B cell (primary cell): ENCODE results near the gene TMF1. TPM values are rescaled to one million over a fixed set of nuclear protein-coding genes. Genes with fewer than 3 reads are reported as not detected.

Source experiments
- ATAC-seq: fragments of 200-7000 bp; cut with Tn5 transposase; one replicate; pipeline ENCODE4 v1.10.0; 2021; ENCODE audit warnings: low read depth, mild to moderate bottlenecking, moderate number of reproducible peaks, moderate library complexity
- CTCF ChIA-PET: fragments of 350-600 bp; sonication (Branson Sonifier 250); formaldehyde crosslinking; loops from one replicate; lab custom pipeline; 2021; ENCODE audit warnings: antibody characterized with exemption, inconsistent platforms; lab: Charles Lee
- POLR2A ChIA-PET: fragments of 350-600 bp; sonication (Branson Sonifier 250); formaldehyde crosslinking; loops from one replicate; lab custom pipeline; 2021; ENCODE audit warnings: antibody characterized with exemption; lab: Charles Lee
- DNase-seq: peaks from one replicate; pipeline ENCODE4 v3.0.0; 2013
- H2AFZ ChIP-seq: 2 replicates; pipeline ENCODE4 v1.6.1; 2012; ENCODE audit warnings: mild to moderate bottlenecking, low read depth, low read length; ENCODE audit not compliant: insufficient read depth, poor library complexity, severe bottlenecking
- H3K27ac ChIP-seq, 2 donors: 1 replicate in 1 of 2; 2 replicates in 1 of 2; pipeline ENCODE4 v1.5.1; 2012 to 2013; ENCODE audit warnings: low read length in 2 of 2, mild to moderate bottlenecking in 2 of 2, moderate library complexity in 1 of 2
- H3K27me3 ChIP-seq, 4 experiments: fragments of 200-600 bp in 1 of 4; sonication (generic) in 1 of 4; replicated peaks in 1 of 4; 1 replicate in 2 of 4; 2 replicates in 2 of 4; pipeline versions ENCODE4 v1.6.1 to v1.7.0; 2013 to 2016; ENCODE audit warnings: low read length in 3 of 4, mild to moderate bottlenecking in 2 of 4, mixed read lengths in 1 of 4, moderate library complexity in 1 of 4; ENCODE audit not compliant: insufficient read depth in 4 of 4, control insufficient read depth in 3 of 4; ENCODE audit errors: control extremely low read depth in 1 of 4
- H3K36me3 ChIP-seq, 2 experiments: replicated peaks in 1 of 2; 1 replicate in 1 of 2; 2 replicates in 1 of 2; pipeline versions ENCODE4 v1.6.1 to v1.7.1; 2013; ENCODE audit warnings: low read length in 1 of 2; ENCODE audit not compliant: insufficient read depth in 2 of 2, control insufficient read depth in 1 of 2; ENCODE audit errors: control extremely low read depth in 1 of 2, extremely low read depth in 1 of 2
- H3K4me1 ChIP-seq, 2 donors: fragments of 200-600 bp in 1 of 2; sonication (generic) in 1 of 2; 1 replicate in 1 of 2; 2 replicates in 1 of 2; pipeline versions ENCODE4 v1.5.1 to v1.6.1; 2013 to 2017; ENCODE audit warnings: low read length in 2 of 2; ENCODE audit not compliant: control insufficient read depth in 2 of 2, insufficient read depth in 2 of 2
- H3K4me2 ChIP-seq: replicated peaks from 2 replicates; pipeline ENCODE3; 2012; ENCODE audit warnings: mild to moderate bottlenecking, low read depth, low read length; ENCODE audit not compliant: poor library complexity, severe bottlenecking
- H3K4me3 ChIP-seq, 5 experiments: fragments of 200-600 bp in 1 of 5; sonication (generic) in 1 of 5; 1 replicate in 3 of 5; 2 replicates in 2 of 5; pipeline versions ENCODE4 v1.5.1 to v1.7.0; 2011 to 2016; ENCODE audit warnings: low read length in 4 of 5, mild to moderate bottlenecking in 4 of 5, low read depth in 2 of 5, control low read depth in 1 of 5, moderate library complexity in 1 of 5; ENCODE audit not compliant: insufficient read depth in 1 of 5; ENCODE audit errors: control extremely low read depth in 1 of 5, extremely low read depth in 1 of 5
- H3K79me2 ChIP-seq: fragments of 200-600 bp; sonication (generic); one replicate; pipeline ENCODE4 v1.6.0; 2016; ENCODE audit warnings: low read length; ENCODE audit not compliant: control insufficient read depth, insufficient read depth
- H3K9ac ChIP-seq: fragments of 200-600 bp; sonication (generic); 2 replicates; pipeline ENCODE4 v1.6.1; 2017; ENCODE audit warnings: mild to moderate bottlenecking, low read length, moderate library complexity
- H3K9me3 ChIP-seq, 3 donors: one replicate each; pipeline versions ENCODE4 v1.6.1 to v1.7.1; 2013; ENCODE audit warnings: low read length in 2 of 3; ENCODE audit not compliant: control insufficient read depth in 2 of 3, insufficient read depth in 1 of 3; ENCODE audit errors: control extremely low read depth in 1 of 3
- H4K20me1 ChIP-seq: 2 replicates; pipeline ENCODE4 v1.6.0; 2012; ENCODE audit warnings: mild to moderate bottlenecking, low read length; ENCODE audit not compliant: insufficient read depth, control insufficient read depth, poor library complexity, severe bottlenecking
- H3K27ac Mint-ChIP-seq: one replicate; pipeline ENCODE4 v1.8.0; 2021; ENCODE audit warnings: mixed read lengths
- H3K27me3 Mint-ChIP-seq: one replicate; pipeline ENCODE4 v1.8.0; 2021; ENCODE audit warnings: mixed read lengths
- H3K4me1 Mint-ChIP-seq: one replicate; pipeline ENCODE4 v1.8.0; 2021; ENCODE audit warnings: mixed read lengths
- H3K4me3 Mint-ChIP-seq: one replicate; pipeline ENCODE4 v1.8.0; 2021; ENCODE audit warnings: mixed read lengths
- H3K9me3 Mint-ChIP-seq: one replicate; pipeline ENCODE4 v1.8.0; 2022; ENCODE audit warnings: mixed read lengths; ENCODE audit not compliant: insufficient read depth
- EZH2 ChIP-seq: IDR thresholded peaks from 2 replicates; pipeline ENCODE4 v1.6.1; 2012; ENCODE audit warnings: borderline replicate concordance, low read depth, mild to moderate bottlenecking, moderate library complexity, low read length; ENCODE audit not compliant: insufficient read depth, poor library complexity, severe bottlenecking
- WGBS: methylation state at CpG from one replicate; pipeline ENCODE4 v1.1.5; 2013; ENCODE audit warnings: missing lambda C conversion rate; ENCODE audit not compliant: insufficient coverage; 5-methylcytosine and 5-hydroxymethylcytosine counted together
- intact Hi-C: fragments of 100-400 bp; cut with micrococcal nuclease; formaldehyde crosslinking; loops from one replicate; pipeline ENCODE4 v1.10.0; 2022
- polyA plus RNA-seq: library from polyadenylated mRNA; depleted of rRNA; stranded (reverse); fragments of >200 nt; gene quantifications from 2 replicates; pipeline ENCODE4 v1.2.3, GENCODE V29; 2012
- total RNA-seq, 2 donors: library from RNA; stranded (reverse); fragments of 120-200 nt in 1 of 2; gene quantifications; 1 replicate in 1 of 2; 2 replicates in 1 of 2; pipeline versions ENCODE4 v1.2.3 to v1.2.4, GENCODE V29; 2013 to 2022
- TF ChIP-seq, protein P1 (sequence below): fragments of 200-600 bp; IDR thresholded peaks from one replicate; pipeline ENCODE4 v1.8.0; 2022; ENCODE audit warnings: antibody characterized with exemption, mild to moderate bottlenecking

TMF1 gene
- total and polyA plus RNA-seq, 2 donors (not counting 1 experiment from before 2014, with no cell fraction given) = 6.8 to 65.1 TPM

DNA sequence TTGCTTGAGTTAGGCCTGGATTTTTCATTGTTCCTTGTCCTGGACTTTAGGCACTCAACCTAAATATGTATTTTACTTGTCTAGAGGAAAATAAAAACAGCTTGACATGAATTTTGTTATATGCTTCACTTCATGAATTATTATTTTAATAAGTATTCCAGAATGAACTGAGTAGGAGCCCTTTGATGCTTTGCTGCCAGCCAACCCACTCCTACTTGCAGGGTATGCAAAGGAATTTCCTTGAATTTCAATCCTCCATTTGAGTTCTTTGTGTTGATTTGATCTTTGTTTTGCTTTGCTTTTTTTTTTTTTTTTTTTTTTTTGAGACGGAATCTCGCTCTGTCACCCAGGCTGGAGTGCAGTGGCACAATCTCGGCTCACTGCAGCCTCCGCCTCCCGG, 44.2 kb upstream of the TMF1 start:
- Histone ChIP-seq H3K9ac (peak overlapping the region; percentile 36), H3K36me3 (peaks cover 5 to 26% of the 10 kb centered on the region in 2 experiments), H3K4me2 (peak overlapping the region; percentile 37), H3K79me2 (peaks cover 89% of the 10 kb centered on the region), H3K4me1 (peaks cover 55 to 56% of the 10 kb centered on the region in 2 donors), H4K20me1 (peaks cover 13% of the 10 kb centered on the region), H3K27ac (peak overlapping the region in 1 of 2 donors; percentile 94), H3K27me3 (no peaks in the 10 kb centered on the region), H3K9me3 (no peaks in the 10 kb centered on the region), H3K4me3 (no peak overlapping the region), H2AFZ (no peak overlapping the region)
- no peak for DNase-seq
- Mint-ChIP-seq H3K27ac (peak overlapping the region; percentile 92), H3K27me3 (no peaks in the 10 kb centered on the region), H3K4me1 (peaks cover 63% of the 10 kb centered on the region), H3K4me3 (no peak overlapping the region), H3K9me3 (no peaks in the 10 kb centered on the region)
- intact Hi-C loops = no loop called here
- CTCF ChIA-PET = no interaction called here
- TF ChIP-seq, protein P1, sequence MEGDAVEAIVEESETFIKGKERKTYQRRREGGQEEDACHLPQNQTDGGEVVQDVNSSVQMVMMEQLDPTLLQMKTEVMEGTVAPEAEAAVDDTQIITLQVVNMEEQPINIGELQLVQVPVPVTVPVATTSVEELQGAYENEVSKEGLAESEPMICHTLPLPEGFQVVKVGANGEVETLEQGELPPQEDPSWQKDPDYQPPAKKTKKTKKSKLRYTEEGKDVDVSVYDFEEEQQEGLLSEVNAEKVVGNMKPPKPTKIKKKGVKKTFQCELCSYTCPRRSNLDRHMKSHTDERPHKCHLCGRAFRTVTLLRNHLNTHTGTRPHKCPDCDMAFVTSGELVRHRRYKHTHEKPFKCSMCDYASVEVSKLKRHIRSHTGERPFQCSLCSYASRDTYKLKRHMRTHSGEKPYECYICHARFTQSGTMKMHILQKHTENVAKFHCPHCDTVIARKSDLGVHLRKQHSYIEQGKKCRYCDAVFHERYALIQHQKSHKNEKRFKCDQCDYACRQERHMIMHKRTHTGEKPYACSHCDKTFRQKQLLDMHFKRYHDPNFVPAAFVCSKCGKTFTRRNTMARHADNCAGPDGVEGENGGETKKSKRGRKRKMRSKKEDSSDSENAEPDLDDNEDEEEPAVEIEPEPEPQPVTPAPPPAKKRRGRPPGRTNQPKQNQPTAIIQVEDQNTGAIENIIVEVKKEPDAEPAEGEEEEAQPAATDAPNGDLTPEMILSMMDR = no peak
- TF ChIP-seq EZH2 = no peak
- WGBS = 100% methylated on average over 4 of the region's 5 CpGs
- ATAC-seq = no peak
- POLR2A ChIA-PET = no interaction called here

DNA sequence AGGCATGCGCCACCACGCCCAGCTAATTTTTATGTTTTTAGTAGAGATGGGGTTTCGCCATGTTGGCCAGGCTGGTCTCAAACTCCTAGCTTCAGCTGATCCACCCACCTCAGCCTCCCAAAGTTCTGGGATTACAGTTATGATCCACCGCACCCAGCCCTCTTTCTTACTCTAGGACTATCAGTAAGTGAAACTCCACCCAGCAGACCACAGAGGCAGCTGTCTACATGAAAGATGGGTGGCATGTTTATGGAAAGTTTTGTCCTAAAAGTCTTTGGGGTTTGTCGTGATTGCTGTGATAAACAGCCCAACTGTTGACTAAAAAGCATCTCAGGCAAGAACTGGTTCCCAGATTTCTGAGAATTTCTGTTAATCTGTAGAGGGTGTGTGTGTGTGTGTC, 43.5 kb upstream of the TMF1 start:
- peaks cover 13% of the 10 kb centered on the region for H4K20me1 ChIP-seq
- no peaks in the 10 kb centered on the region for H3K27me3 ChIP-seq
- ChIA-PET POLR2A (no interaction called here), CTCF (no interaction called here)
- H3K9ac ChIP-seq = peak overlapping the region; percentile 36
- H3K4me2 ChIP-seq = peak overlapping the region; percentile 37
- H2AFZ ChIP-seq = no peak overlapping the region
- Mint-ChIP-seq H3K27ac (peak overlapping the region; percentile 92), H3K9me3 (no peaks in the 10 kb centered on the region), H3K27me3 (no peaks in the 10 kb centered on the region), H3K4me1 (peaks cover 68% of the 10 kb centered on the region), H3K4me3 (peak overlapping the region; percentile 68)
- H3K79me2 ChIP-seq = peaks cover 89% of the 10 kb centered on the region
- ATAC-seq (no peak), DNase-seq (no peak)
- peaks cover 62 to 63% of the 10 kb centered on the region in 2 donors for H3K4me1 ChIP-seq
- peaks cover 5 to 23% of the 10 kb centered on the region in 2 experiments for H3K36me3 ChIP-seq
- no peaks in the 10 kb centered on the region for H3K9me3 ChIP-seq
- intact Hi-C loops = loop anchor here (2.0 kb wide), 1 partner anchor 15 kb away; the partner anchor contains the start of gene UBA3
- H3K27ac ChIP-seq = peak overlapping the region; percentile 26 to 94
- H3K4me3 ChIP-seq = no peak overlapping the region
- no peak for TF ChIP-seq EZH2
- TF ChIP-seq, protein P1 = no peak
- WGBS = 7% methylated on average over 1 of the region's 5 CpGs
